ENCODE results near the gene DESI2. TPM values are rescaled to one million over a fixed set of nuclear protein-coding genes. Genes with fewer than 3 reads are reported as not detected.

Gene DESI2
- total RNA-seq, 1 experiment from 2014 or later, result 53.9 TPM

DNA sequence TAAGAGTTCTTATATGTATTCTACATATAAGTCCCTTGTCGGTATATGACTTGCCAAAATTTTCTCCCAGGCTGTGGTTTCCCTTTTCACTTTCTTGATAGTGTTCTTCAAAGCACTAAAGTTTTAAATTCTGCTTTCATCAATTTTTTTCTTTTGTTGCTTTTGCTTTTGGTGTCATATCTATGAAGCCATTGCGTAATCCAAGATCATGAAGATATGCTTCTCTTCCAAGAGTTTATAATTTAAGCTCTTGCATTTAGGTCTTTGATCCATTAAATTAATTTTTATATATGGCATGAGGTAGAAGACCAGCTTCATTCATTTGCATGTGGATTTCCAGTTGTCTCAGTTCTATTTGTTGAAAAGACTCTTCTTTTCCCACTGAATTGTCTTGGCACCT is 22.2 kb downstream of the DESI2 start:
- H3K27ac ChIP-seq (ENCODE audit: low read length), result no peak overlapping the region
- H3K4me1 ChIP-seq (ENCODE audit: control insufficient read depth, insufficient read depth, low read length), result no peaks in the 10 kb centered on the region
- no peaks in the 10 kb centered on the region for H3K9me3 ChIP-seq (ENCODE audit: control insufficient read depth, insufficient read depth, low read depth, low read length)
- H3K27me3 ChIP-seq (ENCODE audit: control insufficient read depth, insufficient read depth, low read length), result no peaks in the 10 kb centered on the region
- no peak for ATAC-seq
- no TSS peak for BruUV-seq (replicated peaks)
- H3K36me3 ChIP-seq (ENCODE audit: control insufficient read depth, insufficient read depth, low read length), result no peaks in the 10 kb centered on the region
- H3K4me3 ChIP-seq (ENCODE audit: low read depth in 2 of 2, low read length in 2 of 2), result no peak overlapping the region
- POLR2A ChIA-PET, result no interaction called here
- DNase-seq (ENCODE audit: low read depth, low spot score), result no peak
- intact Hi-C loops (cut with micrococcal nuclease; ENCODE audit: unreplicated experiment) (no loop called here), in situ Hi-C loops (cut with HindIII; ENCODE audit: low pct_unique_long_range_greater_than_20kb, low sequenced_read_pairs) (no loop called here)
- CTCF ChIA-PET, result no interaction called here
- TF ChIP-seq TCF7L2 (IDR thresholded peaks at IDR 0.05; ENCODE audit: low read depth, low read length) (no peak), SIN3A (IDR thresholded peaks at IDR 0.05; ENCODE audit: borderline replicate concordance, insufficient read depth, low read depth, low read length) (no peak), POLR2AphosphoS5 (IDR thresholded peaks at IDR 0.05; ENCODE audit: low read depth, low read length) (no peak)
- TF ChIP-seq, protein P1, sequence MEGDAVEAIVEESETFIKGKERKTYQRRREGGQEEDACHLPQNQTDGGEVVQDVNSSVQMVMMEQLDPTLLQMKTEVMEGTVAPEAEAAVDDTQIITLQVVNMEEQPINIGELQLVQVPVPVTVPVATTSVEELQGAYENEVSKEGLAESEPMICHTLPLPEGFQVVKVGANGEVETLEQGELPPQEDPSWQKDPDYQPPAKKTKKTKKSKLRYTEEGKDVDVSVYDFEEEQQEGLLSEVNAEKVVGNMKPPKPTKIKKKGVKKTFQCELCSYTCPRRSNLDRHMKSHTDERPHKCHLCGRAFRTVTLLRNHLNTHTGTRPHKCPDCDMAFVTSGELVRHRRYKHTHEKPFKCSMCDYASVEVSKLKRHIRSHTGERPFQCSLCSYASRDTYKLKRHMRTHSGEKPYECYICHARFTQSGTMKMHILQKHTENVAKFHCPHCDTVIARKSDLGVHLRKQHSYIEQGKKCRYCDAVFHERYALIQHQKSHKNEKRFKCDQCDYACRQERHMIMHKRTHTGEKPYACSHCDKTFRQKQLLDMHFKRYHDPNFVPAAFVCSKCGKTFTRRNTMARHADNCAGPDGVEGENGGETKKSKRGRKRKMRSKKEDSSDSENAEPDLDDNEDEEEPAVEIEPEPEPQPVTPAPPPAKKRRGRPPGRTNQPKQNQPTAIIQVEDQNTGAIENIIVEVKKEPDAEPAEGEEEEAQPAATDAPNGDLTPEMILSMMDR (IDR thresholded peaks at IDR 0.05), result no peak
- TF ChIP-seq, protein P2, sequence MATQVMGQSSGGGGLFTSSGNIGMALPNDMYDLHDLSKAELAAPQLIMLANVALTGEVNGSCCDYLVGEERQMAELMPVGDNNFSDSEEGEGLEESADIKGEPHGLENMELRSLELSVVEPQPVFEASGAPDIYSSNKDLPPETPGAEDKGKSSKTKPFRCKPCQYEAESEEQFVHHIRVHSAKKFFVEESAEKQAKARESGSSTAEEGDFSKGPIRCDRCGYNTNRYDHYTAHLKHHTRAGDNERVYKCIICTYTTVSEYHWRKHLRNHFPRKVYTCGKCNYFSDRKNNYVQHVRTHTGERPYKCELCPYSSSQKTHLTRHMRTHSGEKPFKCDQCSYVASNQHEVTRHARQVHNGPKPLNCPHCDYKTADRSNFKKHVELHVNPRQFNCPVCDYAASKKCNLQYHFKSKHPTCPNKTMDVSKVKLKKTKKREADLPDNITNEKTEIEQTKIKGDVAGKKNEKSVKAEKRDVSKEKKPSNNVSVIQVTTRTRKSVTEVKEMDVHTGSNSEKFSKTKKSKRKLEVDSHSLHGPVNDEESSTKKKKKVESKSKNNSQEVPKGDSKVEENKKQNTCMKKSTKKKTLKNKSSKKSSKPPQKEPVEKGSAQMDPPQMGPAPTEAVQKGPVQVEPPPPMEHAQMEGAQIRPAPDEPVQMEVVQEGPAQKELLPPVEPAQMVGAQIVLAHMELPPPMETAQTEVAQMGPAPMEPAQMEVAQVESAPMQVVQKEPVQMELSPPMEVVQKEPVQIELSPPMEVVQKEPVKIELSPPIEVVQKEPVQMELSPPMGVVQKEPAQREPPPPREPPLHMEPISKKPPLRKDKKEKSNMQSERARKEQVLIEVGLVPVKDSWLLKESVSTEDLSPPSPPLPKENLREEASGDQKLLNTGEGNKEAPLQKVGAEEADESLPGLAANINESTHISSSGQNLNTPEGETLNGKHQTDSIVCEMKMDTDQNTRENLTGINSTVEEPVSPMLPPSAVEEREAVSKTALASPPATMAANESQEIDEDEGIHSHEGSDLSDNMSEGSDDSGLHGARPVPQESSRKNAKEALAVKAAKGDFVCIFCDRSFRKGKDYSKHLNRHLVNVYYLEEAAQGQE (IDR thresholded peaks at IDR 0.05; ENCODE audit: insufficient read depth in 1 of 2, low read depth in 2 of 2, low read length in 1 of 2), result no peak

DNA sequence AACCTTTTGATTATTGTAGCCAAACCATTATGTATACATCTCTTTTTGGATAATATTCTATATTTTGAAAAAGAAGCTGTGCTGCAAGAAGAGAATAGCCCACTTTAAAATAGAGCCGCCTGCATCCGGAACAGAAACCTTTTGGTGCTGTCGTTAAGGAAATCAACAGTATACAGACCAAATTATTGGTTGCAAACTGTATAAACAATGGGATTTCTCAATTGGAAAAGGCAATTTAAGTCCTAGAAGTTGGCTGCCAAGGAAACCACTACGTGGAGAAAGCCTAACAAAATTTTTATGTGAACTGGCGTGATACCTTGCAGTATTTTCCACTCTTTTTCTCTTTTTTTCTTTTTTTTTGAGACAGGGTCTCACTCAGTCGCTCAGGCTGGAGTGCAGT is 25.8 kb downstream of the DESI2 start:
- Histone ChIP-seq H3K36me3 (ENCODE audit: control insufficient read depth, insufficient read depth, low read length) (no peaks in the 10 kb centered on the region), H3K4me1 (ENCODE audit: control insufficient read depth, insufficient read depth, low read length) (no peaks in the 10 kb centered on the region), H3K27me3 (ENCODE audit: control insufficient read depth, insufficient read depth, low read length) (no peaks in the 10 kb centered on the region), H3K27ac (ENCODE audit: low read length) (no peak overlapping the region), H3K9me3 (ENCODE audit: control insufficient read depth, insufficient read depth, low read depth, low read length) (no peaks in the 10 kb centered on the region), H3K4me3 (ENCODE audit: low read depth in 2 of 2, low read length in 2 of 2) (no peak overlapping the region)
- intact Hi-C loops (cut with micrococcal nuclease; ENCODE audit: unreplicated experiment), result no loop called here
- no TSS peak for BruUV-seq (replicated peaks)
- in situ Hi-C loops (cut with HindIII; ENCODE audit: low pct_unique_long_range_greater_than_20kb, low sequenced_read_pairs), result no loop called here
- POLR2A ChIA-PET, result no interaction called here
- no peak for DNase-seq (ENCODE audit: low read depth, low spot score)
- TF ChIP-seq, protein P2 (IDR thresholded peaks at IDR 0.05; ENCODE audit: insufficient read depth in 1 of 2, low read depth in 2 of 2, low read length in 1 of 2), result no peak
- TF ChIP-seq, protein P1 (IDR thresholded peaks at IDR 0.05), result no peak
- TF ChIP-seq SIN3A (IDR thresholded peaks at IDR 0.05; ENCODE audit: borderline replicate concordance, insufficient read depth, low read depth, low read length) (no peak), POLR2AphosphoS5 (IDR thresholded peaks at IDR 0.05; ENCODE audit: low read depth, low read length) (no peak), TCF7L2 (IDR thresholded peaks at IDR 0.05; ENCODE audit: low read depth, low read length) (no peak)
- CTCF ChIA-PET, result no interaction called here
- no peak for ATAC-seq

Data from Panc1 (cell line).